ENCODE data around the gene SPTB. TPM values are rescaled to one million over a fixed set of nuclear protein-coding genes. Genes with fewer than 3 reads are reported as not detected.

Gene SPTB
- total and polyA plus RNA-seq, 10 of the 15 experiments (the other 5 are each of a cell fraction or from before 2014, with no cell fraction given) = under 0.01 to 0.04 (median 0.02) TPM; not detected in 4

DNA sequence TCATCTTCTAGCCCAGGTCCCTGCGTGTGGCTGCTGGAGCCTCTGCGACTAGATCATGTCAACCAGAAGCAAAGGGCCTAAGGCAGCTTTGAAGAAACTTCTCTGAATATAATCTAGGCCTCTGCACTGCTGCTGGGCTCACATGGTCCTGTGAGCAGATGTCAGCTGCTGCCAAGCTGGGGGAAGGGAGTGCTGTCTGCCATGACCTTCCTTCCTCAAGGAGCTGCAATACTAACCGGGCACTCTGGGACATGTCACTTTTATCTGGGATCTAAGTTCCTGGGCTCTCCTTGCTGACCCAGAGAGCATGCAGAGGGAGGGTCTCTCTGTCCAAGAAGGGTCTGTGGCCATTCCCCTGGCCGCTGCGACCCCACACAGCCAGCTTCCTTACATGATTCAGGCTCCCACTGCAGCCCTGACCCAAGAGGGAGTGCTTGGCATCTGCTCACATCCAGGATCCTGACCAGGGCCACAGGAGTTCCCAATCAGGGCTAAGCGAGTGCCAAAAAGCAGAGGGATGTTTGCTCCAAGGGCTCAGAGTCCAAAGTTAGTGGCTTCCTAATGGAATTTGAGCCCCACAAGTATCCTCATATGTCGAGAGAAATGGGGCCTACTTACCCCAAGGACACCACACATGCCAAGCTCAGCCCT lies 101.5 kb downstream of the SPTB start:
- BruUV-seq (replicated peaks) = no TSS peak
- TF ChIP-seq TCF7 (IDR thresholded peaks at IDR 0.05; ENCODE audit: borderline replicate concordance) = no peak
- TF ChIP-seq SIX5 (IDR thresholded peaks at IDR 0.05; ENCODE audit: low read depth, low read length, severe bottlenecking) = no peak
- no peak for TF ChIP-seq ZNF274 (IDR thresholded peaks at IDR 0.05; ENCODE audit: insufficient read depth, insufficient read length)
- ChIA-PET RAD21 (ENCODE audit: unreplicated experiment) (no interaction called here), POLR2A (no interaction called here), SMC1A (ENCODE audit: uncharacterized antibody, unreplicated experiment) (no interaction called here), CTCF (interaction anchor here (0.6 to 3.5 kb wide), 3 partner anchors 17 to 332 kb away, joined by 3 to 15 read pairs (median 3); no protein-coding TSS in a partner anchor)
- Histone ChIP-seq H3K27me3 (replicated peaks in 1 of 2; ENCODE audit: control insufficient read depth in 2 of 2, insufficient read depth in 2 of 2, low read length in 1 of 2) (no peaks in the 10 kb centered on the region; a peak in 1 of 4 replicates), H3K27ac (ENCODE audit: control insufficient read depth, insufficient read depth) (no peak overlapping the region), H4K20me1 (ENCODE audit: control insufficient read depth, insufficient read depth) (no peaks in the 10 kb centered on the region), H3K79me2 (ENCODE audit: control insufficient read depth, insufficient read depth, low read length) (no peaks in the 10 kb centered on the region), H3K9me3 (replicated peaks; ENCODE audit: control insufficient read depth, insufficient read depth, low read length) (no peaks in the 10 kb centered on the region; the same call in 2 of the 3 replicates), H3K4me1 (ENCODE audit: control insufficient read depth, insufficient read depth, low read length) (no peaks in the 10 kb centered on the region), H3K36me3 (ENCODE audit: control insufficient read depth in 2 of 2, insufficient read depth in 2 of 2, low read length in 1 of 2) (no peaks in the 10 kb centered on the region), H3K4me3 (no peak overlapping the region), H2AFZ (ENCODE audit: control insufficient read depth, low read depth, low read length) (no peak overlapping the region), H3K4me2 (ENCODE audit: control insufficient read depth, insufficient read depth) (no peak overlapping the region), H3K9ac (ENCODE audit: control insufficient read depth, insufficient read depth, low read length) (no peak overlapping the region)
- FAIRE-seq (no peak), ATAC-seq (no peak), DNase-seq (ENCODE audit: low read depth, low spot score) (no peak)
- whole genome bisulfite sequencing (ENCODE audit: insufficient coverage, insufficient replicate concordance, low lambda C conversion rate, missing lambda C conversion rate) = 45% methylated on average over 7 of the region's 7 CpGs
- intact Hi-C loops (cut with micrococcal nuclease; ENCODE audit: unreplicated experiment) (no loop called here), in situ Hi-C loops (cut with MboI) (no loop called here)

DNA sequence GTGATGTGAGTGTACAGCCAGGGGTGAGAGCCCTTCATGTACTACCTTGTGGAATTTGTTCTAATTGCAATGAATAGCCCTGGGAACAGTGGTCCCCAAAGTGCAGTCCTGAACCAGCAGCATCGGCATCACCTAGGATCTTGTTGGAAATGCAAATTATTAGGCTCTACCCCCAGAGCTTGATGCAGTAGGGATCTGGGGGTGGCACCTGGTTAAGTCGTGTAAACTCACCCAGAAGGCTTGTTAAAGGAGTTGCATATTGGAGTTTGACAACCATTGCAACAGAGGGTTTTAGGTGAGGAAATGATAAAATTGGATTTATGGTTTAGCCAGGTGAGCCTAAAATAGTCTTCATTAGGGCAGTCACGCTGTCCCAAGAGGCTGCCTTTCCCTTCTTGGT lies 102.2 kb downstream of the SPTB start:
- H3K4me1 ChIP-seq (ENCODE audit: control insufficient read depth, insufficient read depth, low read length) = no peaks in the 10 kb centered on the region
- in situ Hi-C loops (cut with MboI) (no loop called here), intact Hi-C loops (cut with micrococcal nuclease; ENCODE audit: unreplicated experiment) (no loop called here)
- BruUV-seq (replicated peaks) = no TSS peak
- H3K27ac ChIP-seq (ENCODE audit: control insufficient read depth, insufficient read depth) = no peak overlapping the region
- SMC1A ChIA-PET (ENCODE audit: uncharacterized antibody, unreplicated experiment) = interaction anchor here (0.7 kb wide), 1 partner anchor 115 kb away, joined by 3 read pairs; no protein-coding TSS in a partner anchor
- no peak overlapping the region for H2AFZ ChIP-seq (ENCODE audit: control insufficient read depth, low read depth, low read length)
- no peak for FAIRE-seq
- RAD21 ChIA-PET (ENCODE audit: unreplicated experiment) = interaction anchor here (0.6 kb wide), 1 partner anchor 207 kb away, joined by 3 read pairs; no protein-coding TSS in a partner anchor
- no peaks in the 10 kb centered on the region for H3K36me3 ChIP-seq (ENCODE audit: control insufficient read depth in 2 of 2, insufficient read depth in 2 of 2, low read length in 1 of 2)
- H3K9me3 ChIP-seq (replicated peaks; ENCODE audit: control insufficient read depth, insufficient read depth, low read length) = no peaks in the 10 kb centered on the region; the same call in 2 of the 3 replicates
- POLR2A ChIA-PET = no interaction called here
- CTCF ChIA-PET = interaction anchor here (0.6 to 3.5 kb wide), 4 partner anchors 12 to 331 kb away, joined by 3 to 15 read pairs (median 9); no protein-coding TSS in a partner anchor
- no peak overlapping the region for H3K9ac ChIP-seq (ENCODE audit: control insufficient read depth, insufficient read depth, low read length)
- H3K4me2 ChIP-seq (ENCODE audit: control insufficient read depth, insufficient read depth) = no peak overlapping the region
- no peaks in the 10 kb centered on the region for H3K27me3 ChIP-seq (replicated peaks in 1 of 2; ENCODE audit: control insufficient read depth in 2 of 2, insufficient read depth in 2 of 2, low read length in 1 of 2)
- DNase-seq (ENCODE audit: low read depth, low spot score) = no peak
- no peak overlapping the region for H3K4me3 ChIP-seq
- H4K20me1 ChIP-seq (ENCODE audit: control insufficient read depth, insufficient read depth) = no peaks in the 10 kb centered on the region
- no peak for ATAC-seq
- H3K79me2 ChIP-seq (ENCODE audit: control insufficient read depth, insufficient read depth, low read length) = no peaks in the 10 kb centered on the region
- 2% methylated on average over 3 of the region's 3 CpGs for WGBS (ENCODE audit: insufficient coverage, insufficient replicate concordance, low lambda C conversion rate, missing lambda C conversion rate)
- no peak for TF ChIP-seq ZBED1 (IDR thresholded peaks at IDR 0.05; ENCODE audit: borderline replicate concordance)
- TF ChIP-seq SUPT20H (IDR thresholded peaks at IDR 0.05; ENCODE audit: borderline replicate concordance, control insufficient read depth, low read depth, low read length) = no peak
- TF ChIP-seq FOS (IDR thresholded peaks at IDR 0.05; ENCODE audit: borderline replicate concordance, extremely low read depth, insufficient read length) = no peak
- TF ChIP-seq TAF1 (IDR thresholded peaks at IDR 0.05; ENCODE audit: borderline replicate concordance, low read depth, low read length) = no peak
- no peak for TF ChIP-seq HDGF (IDR thresholded peaks at IDR 0.05)
- TF ChIP-seq, protein P1, sequence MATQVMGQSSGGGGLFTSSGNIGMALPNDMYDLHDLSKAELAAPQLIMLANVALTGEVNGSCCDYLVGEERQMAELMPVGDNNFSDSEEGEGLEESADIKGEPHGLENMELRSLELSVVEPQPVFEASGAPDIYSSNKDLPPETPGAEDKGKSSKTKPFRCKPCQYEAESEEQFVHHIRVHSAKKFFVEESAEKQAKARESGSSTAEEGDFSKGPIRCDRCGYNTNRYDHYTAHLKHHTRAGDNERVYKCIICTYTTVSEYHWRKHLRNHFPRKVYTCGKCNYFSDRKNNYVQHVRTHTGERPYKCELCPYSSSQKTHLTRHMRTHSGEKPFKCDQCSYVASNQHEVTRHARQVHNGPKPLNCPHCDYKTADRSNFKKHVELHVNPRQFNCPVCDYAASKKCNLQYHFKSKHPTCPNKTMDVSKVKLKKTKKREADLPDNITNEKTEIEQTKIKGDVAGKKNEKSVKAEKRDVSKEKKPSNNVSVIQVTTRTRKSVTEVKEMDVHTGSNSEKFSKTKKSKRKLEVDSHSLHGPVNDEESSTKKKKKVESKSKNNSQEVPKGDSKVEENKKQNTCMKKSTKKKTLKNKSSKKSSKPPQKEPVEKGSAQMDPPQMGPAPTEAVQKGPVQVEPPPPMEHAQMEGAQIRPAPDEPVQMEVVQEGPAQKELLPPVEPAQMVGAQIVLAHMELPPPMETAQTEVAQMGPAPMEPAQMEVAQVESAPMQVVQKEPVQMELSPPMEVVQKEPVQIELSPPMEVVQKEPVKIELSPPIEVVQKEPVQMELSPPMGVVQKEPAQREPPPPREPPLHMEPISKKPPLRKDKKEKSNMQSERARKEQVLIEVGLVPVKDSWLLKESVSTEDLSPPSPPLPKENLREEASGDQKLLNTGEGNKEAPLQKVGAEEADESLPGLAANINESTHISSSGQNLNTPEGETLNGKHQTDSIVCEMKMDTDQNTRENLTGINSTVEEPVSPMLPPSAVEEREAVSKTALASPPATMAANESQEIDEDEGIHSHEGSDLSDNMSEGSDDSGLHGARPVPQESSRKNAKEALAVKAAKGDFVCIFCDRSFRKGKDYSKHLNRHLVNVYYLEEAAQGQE (IDR thresholded peaks at IDR 0.05; ENCODE audit: low read depth, low read length) = no peak
- TF ChIP-seq STAT1 (conservative IDR thresholded peaks at IDR 0.05) = no peak
- TF ChIP-seq EP300 (IDR thresholded peaks at IDR 0.05; ENCODE audit: borderline replicate concordance in 1 of 2, control insufficient read depth in 1 of 2, low read depth in 2 of 2, low read length in 2 of 2) = no peak
- TF ChIP-seq CBX5 (IDR thresholded peaks at IDR 0.05; ENCODE audit: low read depth) = no peak
- TF ChIP-seq, protein P2, sequence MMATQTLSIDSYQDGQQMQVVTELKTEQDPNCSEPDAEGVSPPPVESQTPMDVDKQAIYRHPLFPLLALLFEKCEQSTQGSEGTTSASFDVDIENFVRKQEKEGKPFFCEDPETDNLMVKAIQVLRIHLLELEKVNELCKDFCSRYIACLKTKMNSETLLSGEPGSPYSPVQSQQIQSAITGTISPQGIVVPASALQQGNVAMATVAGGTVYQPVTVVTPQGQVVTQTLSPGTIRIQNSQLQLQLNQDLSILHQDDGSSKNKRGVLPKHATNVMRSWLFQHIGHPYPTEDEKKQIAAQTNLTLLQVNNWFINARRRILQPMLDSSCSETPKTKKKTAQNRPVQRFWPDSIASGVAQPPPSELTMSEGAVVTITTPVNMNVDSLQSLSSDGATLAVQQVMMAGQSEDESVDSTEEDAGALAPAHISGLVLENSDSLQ (IDR thresholded peaks at IDR 0.05) = no peak
